Hepatocyte (in vitro differentiated cells): Measurements from ENCODE around the gene ATP6V1B1. TPM values are rescaled to one million over a fixed set of nuclear protein-coding genes. Genes with fewer than 3 reads are reported as not detected.
A peak's percentile ranks its signal among the peaks of the same experiment; 100 is the strongest.

Experiments
- DNase-seq: peaks from one replicate; pipeline ENCODE4 v3.0.0-alpha.2; 2016; ENCODE audit warnings: low spot score
- H2AFZ ChIP-seq: fragments of 200-600 bp; sonication (generic); 2 replicates; pipeline ENCODE4 v1.6.0; 2016; ENCODE audit warnings: antibody characterized with exemption, mild to moderate bottlenecking
- H3K27ac ChIP-seq: fragments of 200-600 bp; sonication (generic); 2 replicates; pipeline ENCODE4 v1.5.1; 2016; ENCODE audit warnings: mild to moderate bottlenecking
- H3K27me3 ChIP-seq: fragments of 200-600 bp; sonication (generic); 2 replicates; pipeline ENCODE4 v1.6.1; 2016
- H3K36me3 ChIP-seq: fragments of 200-600 bp; sonication (generic); replicated peaks from 2 replicates; pipeline ENCODE4 v1.5.1; 2016; ENCODE audit warnings: low read depth; ENCODE audit not compliant: insufficient read depth
- H3K4me1 ChIP-seq: fragments of 200-600 bp; sonication (generic); 2 replicates; pipeline ENCODE4 v1.5.1; 2016; ENCODE audit warnings: mild to moderate bottlenecking, moderate library complexity; ENCODE audit not compliant: insufficient read depth
- H3K4me2 ChIP-seq: fragments of 200-600 bp; sonication (generic); 2 replicates; pipeline ENCODE4 v1.6.0; 2016
- H3K4me3 ChIP-seq: fragments of 200-600 bp; sonication (generic); 2 replicates; pipeline ENCODE4 v1.5.1; 2016; ENCODE audit warnings: mild to moderate bottlenecking
- H3K79me2 ChIP-seq: fragments of 200-600 bp; sonication (generic); 2 replicates; pipeline ENCODE4 v1.6.0; 2017; ENCODE audit warnings: mild to moderate bottlenecking
- H3K9me2 ChIP-seq: fragments of 200-600 bp; sonication (generic); replicated peaks from 2 replicates; pipeline ENCODE4 v1.6.0; 2017; ENCODE audit warnings: mild to moderate bottlenecking; ENCODE audit not compliant: insufficient read depth
- H3K9me3 ChIP-seq: fragments of 200-600 bp; sonication (generic); 2 replicates; pipeline ENCODE4 v1.5.1; 2016; ENCODE audit warnings: low read depth, mild to moderate bottlenecking
- H4K20me1 ChIP-seq: fragments of 200-600 bp; sonication (generic); 2 replicates; pipeline ENCODE4 v1.6.0; 2016; ENCODE audit warnings: mild to moderate bottlenecking; ENCODE audit not compliant: insufficient read depth, poor library complexity, severe bottlenecking
- EZH2 ChIP-seq: fragments of 200-600 bp; sonication (generic); IDR thresholded peaks from 2 replicates; pipeline ENCODE4 v1.6.1; 2016; ENCODE audit warnings: antibody characterized with exemption, mild to moderate bottlenecking, borderline replicate concordance
- EZH2phosphoT487 ChIP-seq: fragments of 200-600 bp; sonication (generic); IDR thresholded peaks from one replicate; pipeline ENCODE4 v1.6.1; 2018; ENCODE audit warnings: antibody characterized with exemption, mild to moderate bottlenecking, low read depth, moderate library complexity; ENCODE audit not compliant: unreplicated experiment, severe bottlenecking
- WGBS: methylation state at CpG from one replicate; pipeline ENCODE4 v1.1.6; 2016; ENCODE audit warnings: low lambda C conversion rate; ENCODE audit errors: missing lambda C conversion rate; 5-methylcytosine and 5-hydroxymethylcytosine counted together
- polyA plus RNA-seq: library from polyadenylated mRNA; unstranded; fragments of >200 nt; fragmentation: Nextera tagmentation; extraction: Ambion mirVana; gene quantifications from 2 replicates; pipeline ENCODE4 v1.2.1, GENCODE V29; 2016
- total RNA-seq: library from RNA; depleted of rRNA; stranded (reverse); fragments of >200 nt; gene quantifications from 2 replicates; pipeline ENCODE4 v1.2.3, GENCODE V29; 2014
- TF ChIP-seq, protein P1 (sequence below): fragments of 200-600 bp; sonication (generic); IDR thresholded peaks from 2 replicates; pipeline ENCODE4 v1.5.1; 2016; ENCODE audit warnings: antibody characterized with exemption, mild to moderate bottlenecking; ENCODE audit not compliant: poor library complexity

ATP6V1B1 gene
- total and polyA plus RNA-seq, 2 experiments from 2014 or later: 1.7 to 2.9 TPM

DNA sequence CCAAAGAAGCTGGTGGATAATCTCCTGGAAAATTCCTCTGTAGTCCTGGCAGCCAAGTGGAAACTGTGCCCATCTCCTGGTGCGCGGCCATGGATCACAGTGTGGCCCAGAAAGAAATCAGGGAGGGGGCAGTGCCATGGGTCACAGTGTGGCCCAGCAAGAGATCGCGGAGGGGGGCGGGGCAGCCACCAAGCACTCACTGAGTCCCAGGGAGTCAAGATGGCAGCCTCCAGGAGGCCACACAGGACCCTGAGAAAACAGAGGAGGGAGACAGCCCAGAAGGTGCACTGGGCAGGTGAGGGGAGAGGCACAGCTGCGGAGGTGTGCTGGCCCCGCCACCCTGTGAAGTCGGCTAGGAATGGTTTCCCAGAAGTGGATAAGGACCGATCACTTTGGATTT is 8.1 kb upstream of the ATP6V1B1 start:
- Histone ChIP-seq H4K20me1 (no peaks in the 10 kb centered on the region), H2AFZ (no peak overlapping the region), H3K4me1 (no peaks in the 10 kb centered on the region), H3K9me2 (no peaks in the 10 kb centered on the region), H3K36me3 (no peaks in the 10 kb centered on the region), H3K9me3 (no peaks in the 10 kb centered on the region), H3K4me2 (no peak overlapping the region), H3K27me3 (no peaks in the 10 kb centered on the region), H3K27ac (no peak overlapping the region), H3K4me3 (no peak overlapping the region), H3K79me2 (no peaks in the 10 kb centered on the region)
- 96% methylated on average over 9 of the region's 9 CpGs for WGBS
- DNase-seq: peak; percentile 1
- no peak for TF ChIP-seq EZH2
- TF ChIP-seq EZH2phosphoT487: no peak
- TF ChIP-seq, protein P1, sequence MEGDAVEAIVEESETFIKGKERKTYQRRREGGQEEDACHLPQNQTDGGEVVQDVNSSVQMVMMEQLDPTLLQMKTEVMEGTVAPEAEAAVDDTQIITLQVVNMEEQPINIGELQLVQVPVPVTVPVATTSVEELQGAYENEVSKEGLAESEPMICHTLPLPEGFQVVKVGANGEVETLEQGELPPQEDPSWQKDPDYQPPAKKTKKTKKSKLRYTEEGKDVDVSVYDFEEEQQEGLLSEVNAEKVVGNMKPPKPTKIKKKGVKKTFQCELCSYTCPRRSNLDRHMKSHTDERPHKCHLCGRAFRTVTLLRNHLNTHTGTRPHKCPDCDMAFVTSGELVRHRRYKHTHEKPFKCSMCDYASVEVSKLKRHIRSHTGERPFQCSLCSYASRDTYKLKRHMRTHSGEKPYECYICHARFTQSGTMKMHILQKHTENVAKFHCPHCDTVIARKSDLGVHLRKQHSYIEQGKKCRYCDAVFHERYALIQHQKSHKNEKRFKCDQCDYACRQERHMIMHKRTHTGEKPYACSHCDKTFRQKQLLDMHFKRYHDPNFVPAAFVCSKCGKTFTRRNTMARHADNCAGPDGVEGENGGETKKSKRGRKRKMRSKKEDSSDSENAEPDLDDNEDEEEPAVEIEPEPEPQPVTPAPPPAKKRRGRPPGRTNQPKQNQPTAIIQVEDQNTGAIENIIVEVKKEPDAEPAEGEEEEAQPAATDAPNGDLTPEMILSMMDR: no peak

- H3K9me3 ChIP-seq: no peaks in the 10 kb centered on the region
- no peaks in the 10 kb centered on the region for H3K27me3 ChIP-seq
- WGBS: 96% methylated on average over 5 of the region's 5 CpGs
- no peaks in the 10 kb centered on the region for H3K9me2 ChIP-seq
- no peak overlapping the region for H3K4me2 ChIP-seq
- DNase-seq: peak; percentile 1
- H2AFZ ChIP-seq: no peak overlapping the region
- no peak overlapping the region for H3K27ac ChIP-seq
- no peaks in the 10 kb centered on the region for H3K36me3 ChIP-seq
- no peaks in the 10 kb centered on the region for H4K20me1 ChIP-seq
- H3K4me3 ChIP-seq: no peak overlapping the region
- no peaks in the 10 kb centered on the region for H3K4me1 ChIP-seq
- H3K79me2 ChIP-seq: no peaks in the 10 kb centered on the region
- TF ChIP-seq EZH2phosphoT487: no peak
- TF ChIP-seq EZH2: no peak
- TF ChIP-seq, protein P1: no peak
Observed at GRCh38 chr2:70928366-70928765, 7.3 kb upstream of the ATP6V1B1 start.

DNA sequence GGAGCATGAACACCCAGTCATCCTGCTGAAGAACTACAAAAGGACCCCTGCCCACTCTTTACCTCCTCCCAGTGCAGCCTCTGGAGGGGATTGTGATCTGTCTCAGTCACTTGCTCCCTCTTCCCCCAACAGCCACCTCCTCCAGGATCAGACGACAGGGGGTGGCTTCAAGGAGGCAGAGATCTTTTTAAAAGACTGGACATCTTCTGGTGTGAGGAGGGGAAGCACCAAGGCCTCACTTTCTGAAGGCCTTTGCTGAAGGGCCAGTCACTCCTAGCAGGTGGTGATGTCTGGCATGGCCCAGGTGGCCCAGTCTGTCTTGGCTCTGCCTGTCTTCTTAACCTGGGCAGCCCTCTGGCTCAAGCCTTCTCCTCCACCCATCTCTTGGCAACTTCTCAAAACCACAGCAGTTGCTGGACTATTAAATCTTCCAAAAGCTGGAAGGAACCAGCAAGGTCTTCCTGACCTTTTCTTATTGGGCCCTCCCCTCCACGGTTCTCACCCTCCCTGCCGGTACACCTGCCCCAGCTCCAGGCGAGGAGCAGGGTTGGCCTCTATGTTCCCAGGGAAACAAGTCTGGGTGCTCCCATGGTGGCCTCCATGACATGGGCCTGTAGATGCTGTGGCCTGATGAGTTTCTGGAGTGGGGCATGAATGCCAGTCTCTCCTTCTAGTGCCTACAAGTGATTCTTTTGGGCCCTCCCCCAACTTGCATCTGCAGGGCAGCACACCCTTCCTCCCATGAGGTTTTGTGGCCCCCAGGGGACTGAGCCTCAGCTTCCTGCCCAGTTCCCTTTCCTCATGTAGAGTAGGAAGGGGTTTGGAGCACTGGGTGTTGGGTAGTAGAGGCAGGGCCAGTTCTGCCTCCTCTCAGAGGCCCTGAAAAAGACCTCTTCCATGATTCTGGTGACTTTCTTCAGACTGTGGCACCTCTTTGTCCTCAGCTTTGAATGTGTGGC is 5.0 kb upstream of the ATP6V1B1 start:
- Histone ChIP-seq H3K79me2 (no peaks in the 10 kb centered on the region), H2AFZ (no peak overlapping the region), H3K4me3 (no peak overlapping the region), H3K36me3 (no peaks in the 10 kb centered on the region), H3K27ac (no peak overlapping the region), H3K4me2 (no peak overlapping the region), H3K4me1 (no peaks in the 10 kb centered on the region), H4K20me1 (no peaks in the 10 kb centered on the region), H3K9me3 (no peaks in the 10 kb centered on the region), H3K27me3 (no peaks in the 10 kb centered on the region), H3K9me2 (no peaks in the 10 kb centered on the region)
- TF ChIP-seq, protein P1: no peak
- TF ChIP-seq EZH2 (no peak), EZH2phosphoT487 (no peak)
- WGBS: 84% methylated on average over 4 of the region's 4 CpGs
- DNase-seq: peak; percentile 1
